ENCODE results near the gene IL17C.

The IL17C gene

DNA sequence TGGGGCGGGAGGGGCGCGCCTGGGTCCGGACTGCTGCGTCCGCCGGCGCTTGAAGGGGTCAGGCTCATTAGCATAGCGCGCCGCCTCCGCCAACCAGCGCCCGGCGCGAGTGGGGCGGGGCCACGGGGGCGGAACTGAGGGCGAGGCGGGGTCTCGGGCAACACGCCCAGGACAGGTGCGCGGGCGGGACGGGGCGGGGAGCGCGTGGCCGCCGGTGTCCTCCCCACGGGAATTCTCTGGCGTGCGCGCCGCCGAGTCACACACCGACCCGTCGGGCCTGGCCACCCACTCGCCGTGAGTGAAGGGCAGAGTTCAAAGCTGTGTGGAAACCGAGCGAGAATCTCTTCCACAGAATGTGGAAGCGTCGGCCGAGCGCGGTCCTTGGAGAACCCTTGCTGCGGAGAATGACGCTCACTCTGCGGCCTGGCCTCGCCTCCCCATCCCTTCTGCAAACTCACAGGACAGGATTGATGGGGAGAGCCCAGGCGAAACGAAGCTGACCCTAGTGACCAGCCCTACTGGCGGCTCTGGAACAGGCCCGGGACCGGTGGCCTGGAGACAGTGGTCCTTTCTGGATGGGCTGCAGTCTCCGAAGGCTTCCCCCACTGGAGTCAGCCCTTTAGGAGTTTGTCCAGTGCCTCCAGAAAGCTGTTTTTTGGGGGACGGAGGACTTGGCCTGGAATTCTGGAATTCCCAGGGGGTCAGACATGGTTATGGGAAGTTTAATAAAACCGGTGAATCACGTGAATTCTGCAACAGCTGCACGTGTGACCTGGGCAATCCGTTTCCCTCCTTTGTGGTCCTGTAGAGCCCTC, 48.3 kb downstream of the IL17C start, which contains the start of gene SNAI3:
SNAI3 (minus strand) TSS at position 69 of the 815 bp plus-strand sequence. CDS start 101 bp downstream, outside the sequence.
- peak; percentile 22 for DNase-seq

DNA sequence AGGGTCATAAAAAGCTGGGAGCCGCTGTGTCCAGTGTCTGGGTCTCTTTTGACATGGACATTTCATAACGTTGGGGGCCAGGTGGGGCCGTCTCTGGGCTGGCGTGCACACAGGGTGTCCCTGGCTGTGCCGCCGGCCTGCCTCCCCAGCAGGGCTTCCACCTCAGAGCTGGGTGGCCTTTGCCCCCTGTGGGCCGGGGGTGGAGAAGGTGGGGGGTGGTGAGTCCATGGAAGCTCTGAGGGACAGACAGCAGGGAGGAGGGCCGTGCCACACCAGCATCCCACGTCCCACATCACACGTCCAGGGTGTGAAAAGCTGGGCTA, 48.8 kb downstream of the IL17C start:
- DNase-seq, result no peak

DNA sequence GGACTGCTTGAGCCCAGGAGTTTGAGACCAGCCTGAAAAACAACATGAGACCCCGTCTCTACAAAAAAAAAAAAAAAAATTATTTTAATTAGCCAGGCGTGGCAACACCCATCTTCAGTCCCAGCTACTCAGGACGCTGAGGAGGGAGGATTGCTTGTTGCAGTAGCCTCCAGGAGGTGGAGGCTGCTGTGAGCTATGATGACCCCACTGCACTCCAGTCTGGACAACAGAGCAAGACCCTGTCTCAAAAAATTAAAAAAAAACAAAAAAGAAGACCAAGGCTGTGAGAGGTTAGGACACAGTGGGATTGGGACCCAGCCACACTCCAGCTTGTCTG, 49.3 kb downstream of the IL17C start:
- DNase-seq, result no peak

DNA sequence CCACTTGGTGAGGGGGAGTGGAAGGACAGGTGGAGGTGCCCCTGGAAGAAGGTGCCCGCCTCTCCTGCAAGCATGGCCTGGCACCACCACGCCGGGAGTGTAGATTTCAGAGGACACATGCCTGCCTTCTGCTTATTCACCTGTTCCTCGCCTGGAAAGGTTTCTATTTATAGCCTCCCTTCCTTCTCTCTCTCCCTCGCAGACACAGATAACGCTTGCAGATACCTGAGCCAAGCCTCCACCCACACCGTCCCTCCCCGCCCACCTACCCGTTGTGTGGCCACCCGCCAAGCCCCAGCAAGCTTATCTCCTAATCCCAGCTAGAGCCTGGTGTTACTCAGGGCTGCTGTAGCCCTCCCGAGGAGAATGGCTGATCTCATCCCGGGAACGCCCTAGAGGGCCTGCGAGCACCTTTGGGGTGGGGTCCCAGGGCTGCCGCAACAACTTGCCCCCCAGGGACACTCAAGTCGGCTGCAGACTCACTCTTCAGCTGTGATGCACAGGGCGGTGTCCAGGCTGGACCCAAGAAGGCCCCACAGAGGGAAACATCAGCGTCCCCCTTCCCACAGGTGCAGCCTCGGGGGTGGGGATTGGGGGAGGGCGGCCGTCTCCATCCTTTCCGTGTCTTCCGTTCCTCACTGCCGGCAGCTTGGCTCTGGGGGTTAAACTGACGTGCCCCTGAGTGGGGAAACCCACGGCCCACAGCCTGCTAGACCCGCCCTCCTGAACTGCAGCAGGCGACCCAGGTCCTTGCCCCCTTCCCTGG, 49.8 kb downstream of the IL17C start:
- DNase-seq, result no peak
